Measurements from ENCODE around the gene FCHO1.
A peak's percentile ranks its signal among the peaks of the same experiment; 100 is the strongest.
"Not testable (repeated sequence)": the region's sequence is repeated elsewhere in the genome, so short reads cannot be mapped to it uniquely, and the experiment has no call there.

Gene FCHO1

DNA sequence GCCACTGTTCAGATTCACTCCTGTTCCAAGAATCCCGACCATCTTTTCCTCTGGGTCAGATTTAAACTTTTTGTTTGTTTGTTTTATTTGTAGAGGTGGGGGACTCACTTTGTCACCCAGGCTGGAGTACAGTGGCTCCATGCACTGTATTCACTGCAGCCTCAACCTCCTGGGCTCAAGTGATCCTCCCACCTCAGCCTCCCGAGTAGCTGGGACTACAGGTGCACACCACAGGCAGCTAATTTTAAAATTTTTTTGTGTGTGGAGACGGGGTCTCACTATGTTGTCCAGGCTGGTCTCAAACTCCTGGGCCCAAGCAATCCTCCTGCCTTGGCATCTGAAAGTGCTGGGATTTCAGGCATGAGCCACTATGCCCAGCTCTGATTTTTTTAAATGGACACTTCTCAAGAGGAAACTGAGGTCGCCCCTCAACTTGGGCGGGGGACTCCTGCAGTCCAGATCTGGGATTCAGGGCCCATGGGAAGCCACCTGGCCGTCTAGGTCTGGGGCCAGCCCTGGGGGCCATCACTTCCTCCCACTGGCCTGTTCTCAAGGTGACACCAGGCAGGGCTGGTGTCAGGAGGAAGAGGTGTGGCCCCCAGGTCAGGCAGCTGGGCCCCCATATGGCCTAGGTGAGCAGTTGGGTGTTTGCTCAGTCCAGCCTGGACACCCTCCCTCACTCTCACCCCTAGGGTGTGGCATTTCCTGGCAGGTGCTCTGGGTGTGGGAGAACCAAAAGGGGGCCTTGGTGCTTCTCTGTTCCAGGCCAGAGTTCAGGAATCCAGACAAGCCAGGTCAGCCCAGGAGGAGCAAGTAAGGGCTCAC is 44.9 kb downstream of the FCHO1 start:
- no peak for DNase-seq

- no peak for DNase-seq
These were observed 45.7 kb downstream of the FCHO1 start for GRCh38 chr19:17796838-17797423.

GRCh38 chr19:17797424-17798201 is 46.3 kb downstream of the FCHO1 start:
- no peak for DNase-seq

DNA sequence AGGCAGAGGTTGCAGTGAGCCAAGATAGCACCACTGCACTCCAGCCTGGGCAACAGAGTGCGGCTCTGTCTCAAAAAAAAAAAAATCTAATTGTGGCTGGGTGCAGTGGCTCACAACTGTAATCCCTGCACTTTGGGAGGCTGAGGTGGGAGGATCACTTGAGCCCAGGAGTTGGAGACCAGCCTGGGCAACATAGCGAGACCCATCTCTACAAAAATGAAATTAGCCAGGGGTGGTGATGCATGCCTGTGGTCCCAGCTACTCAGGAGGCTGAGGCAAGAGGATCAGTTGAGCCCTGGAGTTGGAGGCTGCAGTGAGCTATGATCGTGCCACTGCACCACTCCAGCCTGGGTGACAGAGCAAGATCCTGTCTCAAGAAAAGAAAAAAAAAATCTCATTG is 47.3 kb downstream of the FCHO1 start:
- not testable (repeated sequence) for DNase-seq

DNA sequence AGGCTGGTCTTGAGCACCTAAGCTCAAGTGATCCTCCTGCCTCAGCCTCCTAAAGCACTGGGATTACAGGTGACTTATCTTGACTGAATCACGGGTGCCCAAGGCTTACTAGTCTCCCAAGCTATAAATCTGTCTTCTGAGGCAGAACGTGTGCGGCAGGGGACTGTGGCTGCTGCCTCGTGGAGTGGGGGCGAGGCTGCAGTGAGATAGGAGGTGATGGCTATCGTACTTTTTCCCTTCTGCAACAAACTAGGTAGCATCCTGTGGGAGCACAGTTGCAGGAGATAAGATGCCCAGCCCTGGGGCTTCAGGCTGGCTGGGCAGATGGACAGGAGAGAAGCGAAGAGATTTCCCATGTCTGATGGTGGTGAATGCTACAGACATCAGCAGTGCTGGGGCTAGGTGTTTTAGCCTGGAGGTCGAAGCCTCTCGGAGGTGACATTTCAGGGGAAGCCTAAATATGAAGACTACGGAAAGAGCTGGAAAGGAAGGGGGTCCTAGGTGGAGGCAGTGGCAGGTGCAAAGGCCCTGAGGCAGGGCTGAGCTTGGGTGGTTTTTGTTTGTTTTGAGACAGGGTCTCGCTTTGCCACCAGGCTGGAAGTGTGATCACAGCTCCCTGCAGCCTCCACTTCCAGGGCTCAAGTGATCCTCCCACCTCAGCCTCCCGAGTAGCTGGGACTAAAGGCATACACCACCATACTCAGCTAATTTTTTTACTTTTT is 51.0 kb downstream of the FCHO1 start:
- no peak for DNase-seq

- DNase-seq = no peak
These were observed 52.1 kb downstream of the FCHO1 start for GRCh38 chr19:17803264-17803896.

DNA sequence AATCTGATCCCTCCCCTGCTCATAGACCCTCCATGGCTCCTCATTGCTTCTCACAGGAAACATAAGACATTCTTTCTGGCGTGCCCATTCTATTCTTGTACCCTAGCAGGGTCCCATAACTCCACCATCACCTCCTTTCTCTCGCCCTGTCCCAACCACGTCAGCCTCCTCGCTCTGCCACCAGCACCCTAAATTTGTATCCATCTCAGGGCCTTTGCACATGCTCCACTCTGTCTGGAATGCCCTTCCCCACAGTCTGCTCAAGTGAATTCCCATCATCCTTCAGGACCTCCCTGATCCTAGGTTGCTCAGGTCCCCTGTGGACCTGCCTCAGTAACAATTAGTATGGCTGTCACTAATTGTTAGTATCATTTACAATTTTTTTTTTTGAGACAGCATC is 54.1 kb downstream of the FCHO1 start:
- no peak for DNase-seq

DNA sequence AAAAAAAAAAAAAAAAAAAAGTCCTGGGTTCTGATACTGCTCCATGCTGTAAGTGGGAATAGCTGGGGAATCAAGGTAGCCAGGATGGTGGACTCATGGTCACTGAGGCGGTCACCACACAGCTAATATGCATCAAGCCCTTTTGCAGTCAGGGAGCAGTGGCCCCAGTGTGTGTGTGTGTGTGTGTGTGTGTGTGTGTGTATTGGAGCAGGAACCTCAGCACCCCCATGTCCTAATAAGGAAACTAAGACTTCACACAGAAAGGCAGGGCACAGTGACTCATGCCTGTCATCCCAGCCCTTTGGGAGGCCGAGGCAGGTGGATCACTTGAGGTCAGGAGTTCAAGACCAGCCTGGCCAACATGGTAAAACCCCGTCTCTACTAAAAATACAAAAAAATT is 55.7 kb downstream of the FCHO1 start:
- DNase-seq = no peak

DNA sequence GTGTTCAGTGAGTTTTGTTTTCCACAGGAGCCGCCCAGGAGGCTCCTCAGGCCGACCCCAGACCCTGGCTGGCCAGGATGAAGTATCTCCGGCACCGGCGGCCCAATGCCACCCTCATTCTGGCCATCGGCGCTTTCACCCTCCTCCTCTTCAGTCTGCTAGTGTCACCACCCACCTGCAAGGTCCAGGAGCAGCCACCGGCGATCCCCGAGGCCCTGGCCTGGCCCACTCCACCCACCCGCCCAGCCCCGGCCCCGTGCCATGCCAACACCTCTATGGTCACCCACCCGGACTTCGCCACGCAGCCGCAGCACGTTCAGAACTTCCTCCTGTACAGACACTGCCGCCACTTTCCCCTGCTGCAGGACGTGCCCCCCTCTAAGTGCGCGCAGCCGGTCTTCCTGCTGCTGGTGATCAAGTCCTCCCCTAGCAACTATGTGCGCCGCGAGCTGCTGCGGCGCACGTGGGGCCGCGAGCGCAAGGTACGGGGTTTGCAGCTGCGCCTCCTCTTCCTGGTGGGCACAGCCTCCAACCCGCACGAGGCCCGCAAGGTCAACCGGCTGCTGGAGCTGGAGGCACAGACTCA is 56.5 kb downstream of the FCHO1 start:
- DNase-seq = no peak

GRCh38 chr19:17811103-17811502 is 59.8 kb downstream of the FCHO1 start:
- DNase-seq = no peak

GRCh38 chr19:17811681-17812080 is 60.4 kb downstream of the FCHO1 start:
- DNase-seq = no peak

- DNase-seq = no peak
These were observed 60.8 kb downstream of the FCHO1 start for GRCh38 chr19:17812099-17812498.

- DNase-seq = no peak
These were observed 66.5 kb downstream of the FCHO1 start for GRCh38 chr19:17817668-17818363.

DNA sequence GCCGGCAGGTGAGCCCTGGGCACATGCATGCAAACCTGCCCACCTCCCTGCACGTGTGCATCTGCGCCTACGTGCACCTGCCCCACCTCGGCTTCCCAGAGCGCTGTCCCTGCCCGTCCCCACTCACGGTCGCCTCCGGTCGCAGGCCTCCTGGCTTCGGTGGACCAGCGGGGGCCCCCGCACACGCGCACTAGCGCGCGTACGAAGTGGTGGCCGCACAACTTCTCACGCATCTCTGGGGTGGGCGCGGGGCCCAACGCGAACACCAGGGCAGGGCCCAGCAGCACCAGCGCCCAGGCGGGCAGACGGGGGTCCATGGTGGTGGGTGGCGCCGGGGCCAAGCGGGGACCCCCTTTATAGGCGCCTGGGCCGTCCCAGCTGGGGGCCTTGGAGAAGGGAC is 69.9 kb downstream of the FCHO1 start, which contains the start of gene INSL3:
TSS of gene INSL3 (minus strand) at position 330 of the 400 bp plus-strand sequence. CDS start at position 317, 13 bp downstream.
- no peak for DNase-seq

GRCh38 chr19:17824339-17824738 is 73.1 kb downstream of the FCHO1 start:
- DNase-seq = no peak

- no peak for DNase-seq
These were observed 75.3 kb downstream of the FCHO1 start for GRCh38 chr19:17826508-17827056.

GRCh38 chr19:17829855-17830566 is 78.7 kb downstream of the FCHO1 start:
- DNase-seq = peak; percentile 9

GRCh38 chr19:17830567-17831418 is 79.5 kb downstream of the FCHO1 start:
- DNase-seq = peak; percentile 60

DNA sequence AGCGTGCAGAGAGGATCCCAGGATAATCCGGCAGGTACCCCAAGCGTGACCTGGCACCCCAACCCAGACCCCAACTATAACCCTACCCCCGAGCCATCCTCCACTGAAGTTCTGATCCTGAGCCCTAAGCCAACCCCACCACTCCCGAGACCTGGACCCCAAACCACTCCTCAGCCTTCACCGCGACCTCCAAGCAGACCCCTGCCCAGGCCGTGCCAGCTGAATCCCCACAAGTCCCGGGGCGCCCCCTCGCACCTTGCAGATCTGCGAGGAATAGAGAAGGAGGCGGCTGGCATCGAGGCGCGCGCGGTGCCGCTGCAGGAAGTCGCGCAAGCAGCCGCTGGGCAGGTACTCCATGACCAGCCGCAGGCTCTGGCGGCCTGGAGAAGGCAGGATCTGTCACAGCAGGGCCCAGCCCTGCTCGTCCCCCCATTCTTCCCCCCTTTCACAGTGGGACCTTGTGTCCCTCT is 80.2 kb downstream of the FCHO1 start:
- no peak for DNase-seq

All from NCI-H1092 (cell line).